ENCODE results near the gene PRCP. TPM values are rescaled to one million over a fixed set of nuclear protein-coding genes. Genes with fewer than 3 reads are reported as not detected.

PRCP gene
- total RNA-seq, 1 experiment from 2014 or later = 56.7 TPM

GRCh38 chr11:82929121-82929520 is 28.9 kb upstream of the PRCP start:
- no peak for DNase-seq
- Histone ChIP-seq H3K23ac (ENCODE audit: insufficient read length, low read depth, low read length) (no peak overlapping the region), H2BK5ac (ENCODE audit: insufficient read length, low read length) (no peak overlapping the region), H3K23me2 (ENCODE audit: insufficient read length, low read depth, low read length, poor library complexity, severe bottlenecking) (no peaks in the 10 kb centered on the region), H3T11ph (ENCODE audit: low read length) (no peak overlapping the region), H4K5ac (ENCODE audit: insufficient read length, low read depth, low read length) (no peak overlapping the region), H3K9ac (ENCODE audit: extremely low read depth, insufficient read length, low read length) (no peak overlapping the region), H2AK5ac (ENCODE audit: insufficient read length, low read length) (no peak overlapping the region), H2BK12ac (ENCODE audit: insufficient read length, low read depth, low read length) (no peak overlapping the region), H2BK120ac (ENCODE audit: low read depth, low read length, poor library complexity, severe bottlenecking) (no peak overlapping the region), H4K8ac (replicated peaks; ENCODE audit: insufficient read length, low read depth, low read length) (no peak overlapping the region), H3K9me3 (ENCODE audit: control insufficient read depth, low read depth, low read length) (no peaks in the 10 kb centered on the region), H3K27ac (ENCODE audit: insufficient read length, low read depth, low read length) (no peak overlapping the region), H3K4me1 (ENCODE audit: insufficient read depth, low read length) (no peaks in the 10 kb centered on the region), H3K4ac (ENCODE audit: low read depth, low read length) (no peak overlapping the region), H2BK15ac (ENCODE audit: low read depth, low read length) (no peak overlapping the region), H2AFZ (ENCODE audit: low read length) (no peak overlapping the region), H3K79me1 (ENCODE audit: insufficient read depth, low read depth, low read length, poor library complexity, severe bottlenecking) (no peaks in the 10 kb centered on the region), H3K4me2 (ENCODE audit: insufficient read depth, insufficient read length, low read length) (no peak overlapping the region), H2BK20ac (ENCODE audit: low read depth, low read length, poor library complexity, severe bottlenecking) (no peak overlapping the region), H3K56ac (ENCODE audit: insufficient read length, low read depth, low read length) (no peak overlapping the region), H3K18ac (ENCODE audit: insufficient read length, low read depth, low read length) (no peak overlapping the region), H3K79me2 (ENCODE audit: insufficient read depth, low read length) (no peaks in the 10 kb centered on the region), H3K27me3 (ENCODE audit: insufficient read depth, low read length) (no peaks in the 10 kb centered on the region), H3K14ac (ENCODE audit: insufficient read depth, low read length) (no peak overlapping the region), H4K20me1 (ENCODE audit: control insufficient read depth, insufficient read depth, insufficient read length) (no peaks in the 10 kb centered on the region), H4K91ac (ENCODE audit: insufficient read length, low read depth, low read length) (no peak overlapping the region)
- WGBS (ENCODE audit: extremely low coverage, insufficient read length, low lambda C conversion rate) = no CpG with 5 or more reads among the region's 10 CpGs
- Mint-ChIP-seq H3K27ac (no peak overlapping the region), H3K4me1 (no peaks in the 10 kb centered on the region), H3K36me3 (ENCODE audit: insufficient read depth in 1 of 3, low read depth in 3 of 3) (peaks cover 8 to 40% (median 39%) of the 10 kb centered on the region in 3 experiments; a peak in 5 of 7 replicates), H3K4me3 (no peak overlapping the region), H3K27me3 (ENCODE audit: low read depth) (no peaks in the 10 kb centered on the region), H3K9me3 (no peaks in the 10 kb centered on the region)
- no peak for TF ChIP-seq CTCF (conservative IDR thresholded peaks at IDR 0.05)
